Frontal cortex (tissue), 4 donors: ENCODE data around the gene TESPA1. TPM values are rescaled to one million over a fixed set of nuclear protein-coding genes. Genes with fewer than 3 reads are reported as not detected.
A peak's percentile ranks its signal among the peaks of the same experiment; 100 is the strongest.
"Not testable (repeated sequence)": the region's sequence is repeated elsewhere in the genome, so short reads cannot be mapped to it uniquely, and the experiment has no call there.

Experiments
- DNase-seq, 2 donors: peaks; one replicate each; pipeline ENCODE4 v3.0.0; 2012; ENCODE audit warnings: low spot score in 2 of 2
- FAIRE-seq: peaks from 2 replicates; lab custom pipeline; 2012; peaks lifted over from hg19 to GRCh38; lab: Jason Lieb, UNC
- total RNA-seq: library from RNA; depleted of rRNA; stranded (reverse); fragments of >200 nt; gene quantifications from one replicate; pipeline ENCODE4 v1.2.3, GENCODE V29; 2014
- donor health status: control.
- donor health status: control.
- donor health status: control.

TESPA1 gene
- total RNA-seq, 1 donor from 2014 or later = not detected

DNA sequence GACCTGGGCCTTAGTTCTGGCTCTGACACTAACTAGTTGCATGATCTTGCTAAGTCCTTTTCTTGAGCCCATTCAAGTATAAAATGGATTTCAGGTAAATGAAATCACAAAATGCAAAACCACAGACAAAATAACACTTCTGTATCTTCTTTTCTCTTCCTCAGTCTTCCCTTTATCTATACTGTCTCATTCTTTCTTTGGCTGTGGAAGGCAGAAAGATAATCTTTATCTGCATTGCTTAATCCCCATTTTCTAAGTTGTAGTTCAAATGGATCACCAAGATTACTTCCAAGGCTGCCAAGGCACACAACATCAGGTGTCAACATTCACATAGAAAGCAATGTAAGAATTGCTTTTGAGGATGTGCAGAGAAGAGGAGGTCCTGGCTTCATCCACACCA is 30.3 kb downstream of the TESPA1 start:
- FAIRE-seq (no peak), DNase-seq (no peak)

DNA sequence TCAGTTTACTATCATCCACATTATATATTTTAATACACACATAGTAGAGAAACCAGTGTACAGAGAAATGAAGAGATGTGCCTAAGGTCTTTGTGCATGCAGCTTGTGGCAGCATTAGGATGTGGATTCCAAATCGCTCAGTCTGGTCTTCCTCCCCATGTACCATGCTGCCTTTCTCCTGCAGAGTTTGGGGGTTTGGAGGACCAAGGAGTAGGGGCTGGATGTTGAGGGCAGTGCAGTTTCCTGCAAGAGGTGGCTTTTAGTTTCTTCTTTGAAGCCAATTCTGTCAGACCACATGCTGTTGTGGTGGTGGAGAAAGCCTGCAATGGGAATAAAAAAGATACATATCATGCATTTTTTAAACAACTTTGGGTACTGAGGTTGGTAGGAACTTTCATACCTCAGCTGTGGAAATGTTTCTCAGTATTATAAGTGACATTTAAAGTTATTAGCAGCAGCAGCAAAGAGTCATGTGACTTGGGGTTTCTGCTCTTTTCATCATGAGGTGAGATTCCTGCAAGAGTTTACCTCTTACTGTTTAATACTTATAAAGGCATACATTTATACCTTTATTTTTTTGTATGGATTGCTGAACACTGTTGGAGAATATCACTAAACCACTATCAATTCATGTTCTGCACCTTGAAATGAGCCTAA is 34.4 kb downstream of the TESPA1 start:
- DNase-seq = no peak
- no peak for FAIRE-seq

DNA sequence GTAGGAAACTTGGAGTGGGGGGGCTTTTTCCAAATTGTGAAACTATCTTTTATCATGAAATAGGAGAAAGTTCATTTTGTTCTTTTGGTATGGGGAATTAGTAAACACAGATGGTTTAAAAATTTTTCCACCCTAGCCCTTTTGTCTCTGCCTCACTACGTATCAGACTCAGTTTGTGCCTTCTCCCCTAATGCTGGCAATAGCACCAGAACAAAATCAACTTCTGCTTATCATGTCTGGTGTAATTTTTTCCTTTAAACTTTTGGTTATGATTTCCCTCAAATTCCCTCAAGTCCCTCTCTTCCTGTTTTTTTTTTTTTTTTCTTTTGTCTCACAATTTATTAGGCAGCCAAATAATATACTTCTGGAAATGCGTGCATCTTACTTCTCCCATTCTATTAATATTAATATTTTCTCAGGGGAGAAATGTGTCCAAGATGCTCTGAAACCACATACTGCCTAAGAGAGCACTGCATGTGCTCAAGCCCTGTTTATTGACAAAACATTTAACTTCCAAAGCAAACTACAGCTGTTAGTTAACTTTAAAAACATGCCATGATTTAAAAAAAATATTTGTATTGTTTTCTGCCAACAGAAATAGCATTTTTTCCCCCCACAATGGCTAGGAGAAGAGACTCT is 35.4 kb downstream of the TESPA1 start:
- FAIRE-seq (no peak), DNase-seq (no peak)

DNA sequence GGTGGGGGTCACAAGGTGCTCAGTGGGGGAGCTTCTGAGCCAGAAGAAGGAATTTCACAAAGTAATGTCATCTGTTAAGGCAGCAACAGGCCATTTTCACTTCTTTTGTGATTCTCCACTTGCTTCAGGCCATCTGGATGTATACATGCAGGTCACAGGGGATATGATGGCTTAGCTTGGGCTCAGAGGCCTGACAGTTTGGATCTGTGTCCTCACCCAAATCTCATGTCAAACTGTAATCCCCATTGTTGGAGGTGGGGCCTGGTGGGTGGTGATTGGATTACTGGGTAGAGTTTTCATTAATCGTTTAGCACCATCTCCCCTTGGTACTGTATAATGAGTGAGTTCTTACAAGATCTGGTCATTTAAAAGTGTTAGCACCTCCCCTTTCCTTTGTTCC is 36.4 kb downstream of the TESPA1 start:
- FAIRE-seq (no peak), DNase-seq (no peak)

DNA sequence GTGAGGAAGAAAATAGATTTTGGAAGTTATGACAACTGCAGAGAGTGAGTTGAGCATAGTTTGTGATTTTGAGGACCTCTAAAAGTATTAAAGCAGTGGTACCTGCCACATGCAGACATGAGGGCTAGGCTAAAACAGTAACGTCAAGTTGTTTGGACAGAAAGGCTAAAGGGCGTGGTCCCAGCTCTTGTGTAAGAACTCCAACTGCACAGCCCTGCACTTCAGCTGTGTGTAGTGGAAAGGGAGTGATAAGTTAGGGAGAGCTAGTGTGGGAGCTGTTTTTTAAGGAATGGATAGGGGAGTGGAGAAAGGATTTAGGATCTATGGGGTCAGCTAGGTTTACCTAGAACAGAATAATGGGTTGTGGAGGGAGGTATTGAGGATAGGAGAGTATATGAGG is 39.5 kb downstream of the TESPA1 start:
- FAIRE-seq = no peak
- no peak for DNase-seq

DNA sequence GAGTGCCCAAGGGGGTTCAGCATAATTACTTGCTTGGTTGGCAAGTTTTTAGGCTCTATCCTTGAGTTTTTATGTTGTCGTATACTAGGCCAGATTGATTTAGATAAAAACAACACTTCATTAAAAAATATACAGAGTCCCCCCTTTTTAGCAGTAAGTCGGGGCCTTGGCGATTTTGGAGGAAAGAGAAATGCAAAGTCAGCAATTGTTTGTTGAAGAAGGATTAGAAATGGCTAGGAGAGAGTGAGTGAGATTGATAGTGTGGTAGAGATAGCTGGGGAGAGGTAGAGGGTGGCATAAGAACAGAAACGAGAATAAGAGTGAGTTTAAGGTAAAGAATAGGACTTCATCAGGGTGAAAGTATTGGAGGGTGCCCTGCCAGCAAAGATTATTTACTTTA is 41.3 kb downstream of the TESPA1 start:
- not testable (repeated sequence) for DNase-seq, FAIRE-seq

DNA sequence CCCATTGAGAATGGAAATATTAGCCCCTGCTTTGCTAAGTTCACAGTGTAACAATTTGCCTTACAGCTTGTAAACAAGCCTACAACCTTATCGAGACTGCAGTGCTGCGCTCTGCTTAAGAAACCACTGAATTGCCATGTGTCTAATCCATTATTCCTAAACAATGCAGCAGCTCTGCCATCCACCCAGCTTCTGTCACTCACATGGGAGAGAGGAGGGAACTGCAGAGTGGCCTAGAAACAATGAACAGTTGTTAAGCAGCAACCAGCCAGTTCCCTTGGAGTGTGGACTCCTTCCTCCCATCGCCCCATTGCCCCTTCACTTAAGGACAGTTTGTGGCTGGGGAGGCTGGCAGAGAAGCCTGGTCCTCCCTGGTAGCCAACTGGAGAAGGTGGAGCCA is 42.9 kb downstream of the TESPA1 start:
- DNase-seq = no peak

DNA sequence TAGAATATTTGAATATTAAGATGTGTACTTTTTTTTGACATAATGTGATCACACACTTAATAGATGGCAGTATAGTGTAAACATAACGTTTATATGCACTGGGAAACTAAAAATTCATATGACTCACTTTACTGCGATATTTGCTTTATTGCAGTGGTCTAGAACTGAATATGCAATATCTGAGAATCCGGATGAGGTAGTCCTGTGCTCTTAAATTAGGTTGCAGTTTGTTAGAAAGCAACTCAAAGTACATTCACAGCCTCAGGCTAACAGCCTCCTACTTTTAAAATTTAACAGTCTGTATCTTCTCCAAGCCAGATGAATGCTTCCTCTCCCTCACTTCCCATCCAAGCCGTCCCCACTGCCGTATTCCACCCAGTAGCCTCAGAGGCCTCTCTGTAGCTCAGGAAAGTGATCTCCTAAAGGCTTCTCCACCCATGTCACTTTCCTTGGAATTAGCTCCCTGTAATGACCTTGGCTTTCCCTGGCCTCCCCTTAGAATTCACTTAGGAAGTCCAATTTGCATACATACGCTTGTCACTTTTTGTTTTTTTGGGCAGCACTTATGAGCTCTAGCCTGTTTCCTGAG is 43.7 kb downstream of the TESPA1 start:
- DNase-seq (no peak), FAIRE-seq (no peak)

More for the DNA sequence above, 42.9 kb downstream of the TESPA1 start:
- FAIRE-seq = no peak

DNA sequence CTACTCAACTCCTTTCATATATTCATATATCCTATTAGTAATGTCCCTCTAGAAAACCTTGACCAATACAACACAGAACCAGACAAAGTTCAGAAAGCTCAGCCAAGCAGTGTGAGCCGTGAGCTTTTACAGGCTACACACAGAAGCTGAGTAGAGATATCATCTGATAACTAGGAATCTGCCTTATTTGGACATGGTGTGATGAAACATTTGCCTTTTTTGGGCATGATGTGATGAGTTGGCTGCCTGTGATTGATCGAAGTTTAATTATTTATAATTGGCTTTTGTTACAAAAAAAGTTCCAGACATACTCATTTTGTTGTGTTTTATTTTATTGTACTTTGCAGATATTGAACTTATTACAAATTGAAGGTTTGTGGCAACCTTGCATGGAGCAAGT is 46.6 kb downstream of the TESPA1 start:
- FAIRE-seq = no peak

DNA sequence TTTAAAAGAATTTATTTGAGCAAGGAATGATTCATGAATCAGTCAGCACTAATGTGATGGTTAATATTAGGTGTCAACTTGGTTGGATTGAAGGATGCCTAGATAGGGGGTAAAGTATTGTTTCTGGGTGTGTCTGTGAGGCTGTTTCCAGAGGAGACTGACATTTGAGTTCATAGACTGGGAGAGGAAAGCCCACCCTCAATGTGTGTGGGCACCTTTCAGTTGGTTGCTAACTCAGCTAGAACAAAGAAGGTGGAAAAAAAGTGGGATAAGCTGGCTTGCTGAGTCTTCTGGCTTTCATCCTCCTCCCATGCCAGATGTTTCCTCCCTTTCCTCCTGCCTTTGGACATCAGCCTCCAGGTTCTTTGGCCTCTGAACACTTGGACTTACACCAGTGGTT is 47.2 kb downstream of the TESPA1 start:
- FAIRE-seq = no peak
- DNase-seq = no peak

More for the DNA sequence above, 46.6 kb downstream of the TESPA1 start:
- no peak for DNase-seq

DNA sequence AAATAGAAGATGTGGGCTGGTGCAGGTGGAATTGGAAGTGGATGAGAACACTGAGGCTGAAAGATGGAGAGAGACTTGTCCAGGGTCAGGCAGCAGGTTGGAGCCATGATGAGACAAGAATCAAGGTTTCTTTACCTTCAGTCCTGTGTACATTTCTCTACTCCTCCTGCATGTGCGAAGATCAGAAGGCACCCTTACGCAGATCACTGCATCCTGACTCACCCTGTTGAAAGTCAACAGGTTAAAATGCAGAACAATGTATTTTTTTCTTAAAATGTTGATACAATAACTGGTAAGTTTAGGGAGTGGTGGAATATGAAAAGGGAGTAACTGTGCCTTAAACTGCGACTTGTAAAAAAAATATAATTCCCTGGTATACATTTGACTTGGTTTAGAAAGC is 47.8 kb downstream of the TESPA1 start:
- FAIRE-seq (no peak), DNase-seq (no peak)

DNA sequence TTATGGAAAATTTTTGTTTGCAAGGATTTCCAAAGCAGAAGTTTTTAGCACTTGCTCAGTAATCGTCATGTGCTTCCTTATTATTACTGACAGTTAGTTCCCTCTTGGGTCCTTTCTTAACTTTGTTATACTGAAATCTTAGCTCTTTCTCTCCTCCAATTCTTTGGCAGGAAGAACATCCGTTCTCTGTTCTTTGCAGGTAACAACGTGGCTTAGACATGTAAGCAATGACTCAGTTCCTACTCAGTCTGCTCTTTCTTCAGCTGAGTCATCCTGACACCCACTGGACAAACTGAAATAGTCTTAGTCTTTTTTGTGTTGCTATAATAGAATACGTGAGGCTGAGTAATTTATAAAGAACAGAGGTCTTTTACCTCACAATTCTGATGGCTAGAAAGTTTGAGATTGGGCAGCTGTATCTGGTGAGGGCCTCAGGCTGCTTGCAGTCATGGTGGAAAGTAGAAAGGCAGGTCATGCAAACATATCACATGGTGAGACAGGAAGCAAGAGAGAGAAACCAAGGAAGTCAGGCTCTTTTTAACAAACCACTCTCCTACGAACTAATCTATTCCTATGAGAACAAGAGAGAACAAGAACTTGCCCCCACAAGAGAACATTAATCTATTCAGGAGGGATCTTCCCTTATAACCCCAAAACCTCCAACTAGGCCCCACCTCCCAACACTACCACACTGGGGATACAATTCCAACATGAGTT is 49.2 kb downstream of the TESPA1 start:
- FAIRE-seq = no peak
- DNase-seq = peak in 1 of 2 donors; percentile 28

DNA sequence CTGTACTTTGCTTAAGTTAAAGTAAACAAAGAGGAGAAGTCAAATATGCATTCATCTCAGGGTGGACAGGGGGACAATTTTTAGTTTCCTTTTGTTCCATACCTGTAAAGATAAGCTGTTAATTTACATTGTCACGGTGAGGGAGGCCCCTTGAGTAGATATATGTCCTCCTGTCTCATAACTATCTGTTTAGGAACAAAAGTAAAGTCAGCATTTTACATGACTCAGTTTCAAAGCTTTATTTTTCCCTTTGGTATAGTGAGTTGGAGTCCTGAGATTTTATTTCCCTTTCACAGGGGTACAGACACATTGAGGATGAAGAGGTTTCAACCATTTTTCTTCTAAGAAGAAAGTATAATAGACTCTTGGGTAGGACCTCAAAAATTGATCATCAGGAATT is 50.1 kb downstream of the TESPA1 start:
- FAIRE-seq = no peak
- no peak for DNase-seq

DNA sequence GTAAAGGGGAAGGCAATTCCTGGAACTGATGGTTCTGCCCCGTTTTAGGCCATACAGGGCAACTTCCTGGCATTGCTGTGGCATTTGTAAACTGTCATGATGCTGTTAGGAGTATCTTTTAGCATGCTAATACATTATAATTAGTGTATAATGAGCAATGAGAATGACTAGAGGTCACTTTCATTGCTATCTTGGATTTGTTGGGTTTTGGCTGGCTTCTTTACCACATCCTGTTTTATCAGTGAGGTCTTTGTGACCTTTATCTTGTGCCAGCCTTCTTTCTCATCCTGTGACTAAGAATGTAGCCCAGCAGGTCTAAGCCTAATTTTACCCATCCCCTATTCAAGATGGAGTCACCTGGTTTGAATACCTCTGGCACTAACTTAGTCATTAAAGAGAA is 51.2 kb downstream of the TESPA1 start:
- DNase-seq = no peak
- no peak for FAIRE-seq

DNA sequence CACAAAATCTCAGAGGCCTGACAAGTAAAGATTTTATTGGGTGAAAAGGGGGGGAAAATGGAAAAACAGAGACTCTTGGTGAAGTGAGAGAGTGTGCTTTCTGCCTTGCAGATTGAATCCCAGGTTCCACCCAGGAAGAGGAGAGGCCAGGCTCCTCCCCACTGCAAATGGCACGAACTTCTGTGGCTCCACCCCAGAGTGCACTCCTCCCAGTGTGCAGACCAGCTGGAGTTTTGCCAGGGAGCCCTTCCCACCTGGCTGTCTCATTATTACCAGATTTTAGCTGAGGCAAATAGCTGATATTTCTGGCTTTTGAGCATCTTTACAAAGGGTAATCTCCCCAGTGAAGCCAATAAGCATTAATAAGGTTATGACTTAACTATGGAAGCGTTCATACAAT is 51.9 kb downstream of the TESPA1 start:
- FAIRE-seq (no peak), DNase-seq (no peak)

DNA sequence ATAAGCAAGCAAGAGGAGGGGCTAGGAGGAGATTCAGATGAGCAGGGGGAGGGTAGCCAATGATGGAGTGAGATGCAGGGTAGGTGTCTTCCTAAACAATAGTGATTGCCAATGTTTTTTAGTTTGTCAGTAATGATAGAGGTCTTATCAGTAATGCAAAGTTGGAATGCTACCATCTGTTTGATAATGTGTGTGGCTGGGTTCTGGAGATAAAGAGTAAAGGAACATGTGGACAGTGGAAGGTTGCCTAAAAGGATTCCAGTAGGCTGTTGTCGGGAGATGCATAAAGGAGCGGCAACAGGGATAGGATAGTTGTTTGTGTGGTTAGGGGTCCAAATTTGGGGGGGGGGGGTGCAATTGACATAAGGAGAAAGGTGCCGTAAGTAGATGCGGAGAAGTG is 52.5 kb downstream of the TESPA1 start:
- DNase-seq (no peak), FAIRE-seq (no peak)

DNA sequence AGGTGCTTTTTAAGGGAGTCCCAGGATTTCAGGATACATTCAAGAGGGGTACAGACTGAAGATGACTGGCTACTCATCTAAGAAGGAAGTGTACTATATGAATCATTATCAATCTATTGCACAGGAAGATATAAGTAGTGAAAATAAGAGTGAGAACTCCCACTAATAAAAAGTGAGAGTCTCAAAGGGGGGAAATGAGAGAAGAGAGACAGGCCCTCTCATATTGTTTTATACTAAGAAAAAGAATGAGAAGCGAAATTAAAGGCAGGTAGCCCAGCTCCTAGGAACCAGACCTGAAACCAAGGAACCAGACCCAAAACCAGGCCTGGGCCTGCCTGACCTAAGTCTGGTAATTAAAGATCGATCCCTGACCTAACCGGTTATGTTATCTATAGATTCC is 54.6 kb downstream of the TESPA1 start:
- no peak for FAIRE-seq
- DNase-seq = no peak

DNA sequence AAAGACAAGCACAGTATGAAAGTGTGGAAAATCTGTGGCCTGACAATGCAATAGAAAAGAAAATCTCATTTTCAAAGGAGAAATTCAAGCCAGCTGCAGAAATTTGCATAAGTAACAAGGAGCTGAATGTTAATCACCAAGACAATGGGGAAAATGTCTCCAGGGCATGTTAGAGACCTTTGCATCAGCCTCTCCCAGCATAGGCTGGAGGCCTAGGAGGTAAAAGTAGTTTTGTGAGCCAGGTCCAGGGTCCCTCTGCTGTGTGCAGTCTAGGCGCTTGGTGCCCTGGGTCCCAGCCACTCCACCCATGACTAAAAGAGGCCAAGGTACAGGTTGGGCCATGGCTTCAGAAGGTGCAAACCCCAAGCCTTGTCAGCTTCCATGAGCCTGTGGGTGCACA is 58.3 kb downstream of the TESPA1 start:
- DNase-seq = no peak
- no peak for FAIRE-seq

DNA sequence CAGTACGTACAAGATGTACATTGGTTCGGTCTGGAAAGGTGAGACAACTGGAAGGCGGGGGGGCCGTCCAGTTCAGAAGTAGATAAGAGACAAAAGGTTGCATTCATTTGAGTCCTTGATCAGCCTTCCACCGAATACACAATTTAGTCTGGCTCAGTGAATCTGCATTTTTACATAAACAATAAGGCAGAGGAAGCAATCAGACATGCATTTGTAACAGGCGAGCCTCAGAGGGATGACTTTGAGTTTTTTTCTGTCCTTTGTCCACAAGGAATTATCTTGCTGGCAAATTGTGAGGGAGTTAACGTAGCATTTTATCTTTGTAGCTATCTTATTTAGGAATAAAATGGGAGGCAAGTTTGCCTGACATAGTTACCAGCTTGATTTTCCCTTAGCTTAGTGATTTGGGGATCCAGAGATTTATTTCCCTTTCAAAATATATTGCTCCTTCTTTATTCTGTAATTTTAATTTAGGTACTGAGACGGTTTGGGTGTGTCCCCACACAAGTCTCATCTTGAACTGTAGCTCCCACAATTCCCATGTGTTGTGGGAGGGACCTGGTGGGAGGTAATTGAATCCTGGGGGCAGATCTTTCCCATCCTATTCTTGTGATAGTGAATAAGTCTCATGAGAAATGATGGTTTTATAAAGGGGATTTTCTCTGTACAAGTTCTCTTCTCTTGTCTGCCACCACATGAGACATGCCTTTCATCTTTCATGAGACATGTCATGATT is 59.4 kb downstream of the TESPA1 start:
- FAIRE-seq = no peak
- no peak for DNase-seq

DNA sequence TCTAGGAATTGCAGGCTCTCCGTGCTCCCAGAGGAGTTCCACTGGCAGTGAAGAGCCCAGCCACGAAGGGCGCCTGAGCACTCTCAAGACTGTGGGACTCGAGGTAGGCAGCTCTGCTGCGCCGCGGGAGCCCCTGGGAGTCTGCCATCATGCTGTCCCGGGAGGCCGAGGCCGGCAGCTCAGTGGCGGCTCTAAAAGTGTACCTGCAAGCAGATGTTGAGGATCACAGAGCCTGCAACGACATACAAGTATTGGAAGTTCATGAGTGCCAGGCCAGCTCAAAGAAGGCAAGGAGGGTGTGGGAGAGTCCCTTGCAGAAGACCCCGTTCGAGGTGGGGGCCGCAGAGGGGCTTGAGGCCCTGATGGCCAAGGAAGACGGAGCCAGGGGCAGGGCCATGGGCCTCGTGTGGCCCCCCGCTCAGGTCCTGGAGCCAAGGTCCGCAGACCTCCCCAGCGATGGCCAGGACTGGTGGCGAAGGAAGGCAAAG is 67.5 kb downstream of the TESPA1 start:
- DNase-seq (no peak), FAIRE-seq (no peak)
